ENCODE data around the gene FOXF1. TPM values are rescaled to one million over a fixed set of nuclear protein-coding genes. Genes with fewer than 3 reads are reported as not detected.

The FOXF1 gene
- total and polyA plus RNA-seq, 2 of the 13 experiments (the other 11 are each of a cell fraction or from before 2014, with no cell fraction given) = not detected

- H3K9ac ChIP-seq (ENCODE audit: insufficient read depth, low read depth, low read length) = no peak overlapping the region
- TF ChIP-seq ZNF343 (CRISPR knock-in tag; IDR thresholded peaks at IDR 0.05) = no peak
- no peak for TF ChIP-seq ZFP36 (IDR thresholded peaks at IDR 0.05; ENCODE audit: borderline replicate concordance, low read depth, low read length, partially characterized antibody)
- no peak for TF ChIP-seq ZNF614 (CRISPR knock-in tag; IDR thresholded peaks at IDR 0.05; ENCODE audit: borderline replicate concordance)
- no peak for TF ChIP-seq ZNF367 (CRISPR knock-in tag; IDR thresholded peaks at IDR 0.05; ENCODE audit: borderline replicate concordance)
- TF ChIP-seq HOXA9 (CRISPR knock-in tag; IDR thresholded peaks at IDR 0.05; ENCODE audit: borderline replicate concordance) = no peak
- TF ChIP-seq ZNF678 (CRISPR knock-in tag; IDR thresholded peaks at IDR 0.05) = no peak
- TF ChIP-seq RBM22 (optimal IDR thresholded peaks at IDR 0.05; ENCODE audit: low read length) = no peak
- no peak for TF ChIP-seq RERE (CRISPR knock-in tag; IDR thresholded peaks at IDR 0.05; ENCODE audit: low read depth)
- no peaks in the 10 kb centered on the region for H3K9me3 ChIP-seq (ENCODE audit: low read length)
- POLR2A ChIA-PET = no interaction called here
- H3K27ac ChIP-seq (ENCODE audit: extremely low read length, insufficient read depth, low read length) = no peak overlapping the region
- H3K4me1 ChIP-seq (ENCODE audit: insufficient read depth, low read length) = peaks cover 15% of the 10 kb centered on the region
- FAIRE-seq (no peak), DNase-seq (ENCODE audit: low spot score) (no peak), ATAC-seq (no peak)
- no peak overlapping the region for H3K4me2 ChIP-seq (ENCODE audit: low read depth, low read length)
- peaks cover 0 to 11% of the 10 kb centered on the region in 2 experiments; a peak in 2 of 5 replicates for H3K27me3 ChIP-seq (ENCODE audit: control insufficient read depth in 1 of 2, insufficient read depth in 2 of 2, low read length in 2 of 2)
- in situ Hi-C loops (cut with HindIII; ENCODE audit: extremely low pct_ligation_motif_present, low pct_unique_long_range_greater_than_20kb) = no loop called here
- no TSS peak for BruUV-seq (replicated peaks)
- no peaks in the 10 kb centered on the region for H3K36me3 ChIP-seq (replicated peaks in 1 of 2; ENCODE audit: control insufficient read depth in 1 of 2, insufficient read depth in 2 of 2, low read length in 2 of 2)
- no peak overlapping the region for H3K4me3 ChIP-seq (replicated peaks in 1 of 3; ENCODE audit: insufficient read depth in 1 of 3, low read depth in 2 of 3, low read length in 3 of 3)
- no peak overlapping the region for H2AFZ ChIP-seq (ENCODE audit: low read length)
- WGBS (ENCODE audit: low lambda C conversion rate) = 58% methylated on average over 4 of the region's 4 CpGs
- CTCF ChIA-PET (ENCODE audit: low intra/inter-chr PET ratio, low total read pairs) = no interaction called here
- H4K20me1 ChIP-seq (ENCODE audit: insufficient read depth, low read length) = no peaks in the 10 kb centered on the region
- intact Hi-C loops (cut with micrococcal nuclease; ENCODE audit: unreplicated experiment) = no loop called here
- peaks cover 9% of the 10 kb centered on the region for H3K79me2 ChIP-seq (ENCODE audit: insufficient read depth, low read length)
These were observed 47.3 kb downstream of the FOXF1 start for GRCh38 chr16:86557587-86557986.

Data from HepG2 (cell line).